T-cell (primary cell): ENCODE results near the gene PRRG1. TPM values are rescaled to one million over a fixed set of nuclear protein-coding genes. Genes with fewer than 3 reads are reported as not detected.

Experiments used
- ATAC-seq, 4 experiments: fragments of 200-7000 bp in 3 of 4; fragments of 150-1000 bp in 1 of 4; cut with Tn5 transposase; replicated peaks in 1 of 4; 1 replicate in 3 of 4; 2 replicates in 1 of 4; pipeline ENCODE4 v1.10.0; 2021; ENCODE audit warnings: moderate library complexity in 3 of 4, mild to moderate bottlenecking in 2 of 4, moderate number of reproducible peaks in 1 of 4
- CTCF ChIA-PET, 2 donors: fragments of 300-600 bp; sonication (Branson Sonifier 250); formaldehyde crosslinking; loops; one replicate each; lab custom pipeline; 2022; ENCODE audit warnings: antibody characterized with exemption in 2 of 2; lab: Charles Lee
- POLR2A ChIA-PET, 2 donors: fragments of 300-600 bp; sonication (Branson Sonifier 250); formaldehyde crosslinking; loops; one replicate each; lab custom pipeline; 2022; ENCODE audit warnings: antibody characterized with exemption in 2 of 2; lab: Charles Lee
- DNase-seq, 35 experiments: peaks; one replicate each; pipeline versions ENCODE4 v3.0.0 to v3.0.0-alpha.2; 2013 to 2023
- H3K27ac ChIP-seq: one replicate; pipeline ENCODE4 v1.5.1; 2013; ENCODE audit warnings: low read length
- H3K27me3 ChIP-seq, 2 experiments: replicated peaks in 1 of 2; 1 replicate in 1 of 2; 2 replicates in 1 of 2; pipeline versions ENCODE4 v1.6.1 to v1.7.0; 2013; ENCODE audit warnings: low read length in 1 of 2, mixed read lengths in 1 of 2; ENCODE audit not compliant: control insufficient read depth in 2 of 2, insufficient read depth in 2 of 2; ENCODE audit errors: extremely low read depth in 1 of 2
- H3K36me3 ChIP-seq, 2 donors: 1 replicate in 1 of 2; 2 replicates in 1 of 2; pipeline versions ENCODE4 v1.6.1 to v1.7.0; 2013; ENCODE audit warnings: low read length in 1 of 2; ENCODE audit not compliant: control insufficient read depth in 2 of 2, insufficient read depth in 1 of 2; ENCODE audit errors: extremely low read depth in 1 of 2
- H3K4me1 ChIP-seq, 2 experiments: 1 replicate in 1 of 2; 2 replicates in 1 of 2; pipeline versions ENCODE4 v1.6.1 to v1.7.0; 2013; ENCODE audit warnings: low read length in 2 of 2, mixed read lengths in 1 of 2; ENCODE audit not compliant: insufficient read depth in 2 of 2, control insufficient read depth in 1 of 2; ENCODE audit errors: extremely low read depth in 1 of 2
- H3K4me3 ChIP-seq, 2 donors: 1 replicate in 1 of 2; 2 replicates in 1 of 2; pipeline versions ENCODE4 v1.5.1 to v1.7.0; 2013; ENCODE audit warnings: mild to moderate bottlenecking in 2 of 2, low read length in 1 of 2, moderate library complexity in 1 of 2; ENCODE audit not compliant: control insufficient read depth in 1 of 2; ENCODE audit errors: extremely low read depth in 1 of 2
- H3K9me3 ChIP-seq: 2 replicates; pipeline ENCODE4 v1.7.0; 2013
- H3K27ac Mint-ChIP-seq, 2 donors: one replicate each; pipeline ENCODE4 v1.8.0; 2020 to 2021; ENCODE audit warnings: mild to moderate bottlenecking in 2 of 2, mixed read lengths in 2 of 2
- H3K27me3 Mint-ChIP-seq, 2 donors: one replicate each; pipeline ENCODE4 v1.8.0; 2021 to 2022; ENCODE audit warnings: mixed read lengths in 2 of 2
- H3K36me3 Mint-ChIP-seq: one replicate; pipeline ENCODE4 v1.8.0; 2021; ENCODE audit warnings: mixed read lengths
- H3K4me1 Mint-ChIP-seq, 3 donors: one replicate each; pipeline ENCODE4 v1.8.0; 2020 to 2022; ENCODE audit warnings: mixed read lengths in 3 of 3, mild to moderate bottlenecking in 1 of 3
- H3K4me3 Mint-ChIP-seq, 3 donors: one replicate each; pipeline ENCODE4 v1.8.0; 2020 to 2022; ENCODE audit warnings: mild to moderate bottlenecking in 3 of 3, mixed read lengths in 3 of 3, moderate library complexity in 3 of 3
- H3K9me3 Mint-ChIP-seq, 3 donors: one replicate each; pipeline ENCODE4 v1.8.0; 2020 to 2022; ENCODE audit warnings: mixed read lengths in 3 of 3
- WGBS: methylation state at CpG from one replicate; pipeline ENCODE4 v1.1.5; 2013; ENCODE audit warnings: missing lambda C conversion rate; ENCODE audit not compliant: insufficient coverage; 5-methylcytosine and 5-hydroxymethylcytosine counted together
- total RNA-seq, 35 experiments: library from RNA in 6 of 35; stranded (reverse) in 6 of 35; fragments of 120-200 nt in 1 of 35; gene quantifications; one replicate each; pipeline versions ENCODE4 v1.2.1 to v1.2.4 and lab custom pipeline; 2013 to 2026

PRRG1 gene
- total RNA-seq, 5 donors from 2014 or later (not counting 1 experiment from before 2014, with no cell fraction given), result 0.12 to 0.16 TPM; not detected in 3

DNA sequence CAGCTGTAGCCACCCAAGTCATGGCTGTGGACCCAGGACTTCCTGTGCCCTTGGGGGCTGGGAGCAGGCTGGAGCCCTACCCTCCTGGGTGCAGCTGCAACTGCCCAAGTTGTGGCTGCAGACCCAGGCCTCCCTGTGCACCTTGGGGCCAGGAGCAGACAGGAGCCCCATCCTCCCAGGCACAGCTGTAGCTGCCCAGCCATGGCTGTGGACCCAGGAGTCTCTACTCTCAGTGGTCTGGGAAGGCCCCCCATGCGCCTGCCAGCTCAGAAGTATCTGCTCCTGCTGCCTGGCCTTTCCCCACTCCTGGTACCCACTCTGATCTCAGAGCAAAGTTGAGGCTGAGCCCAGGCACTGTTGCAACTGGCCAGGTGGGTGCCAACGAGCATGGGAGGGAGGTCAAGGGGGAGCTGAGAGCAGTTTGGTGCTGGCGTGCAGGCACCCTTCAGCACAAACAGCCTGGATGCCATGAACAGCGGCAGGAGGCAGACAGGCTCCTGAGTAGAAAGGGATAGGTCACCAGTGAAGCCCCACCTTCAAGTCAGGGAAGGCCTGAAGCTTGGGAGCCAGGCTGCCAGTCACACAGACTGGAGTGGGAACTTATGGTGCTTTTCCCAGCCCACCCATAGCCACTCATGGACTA, 21.5 kb downstream of the PRRG1 start:
- no peak for DNase-seq
- no peaks in the 10 kb centered on the region for H3K9me3 ChIP-seq
- no peak overlapping the region for H3K4me3 ChIP-seq
- no peaks in the 10 kb centered on the region for H3K4me1 ChIP-seq
- no peaks in the 10 kb centered on the region for H3K9me3 Mint-ChIP-seq
- H3K36me3 Mint-ChIP-seq, result no peaks in the 10 kb centered on the region
- H3K27ac ChIP-seq, result no peak overlapping the region
- H3K27me3 ChIP-seq, result peaks cover 0 to 3% of the 10 kb centered on the region in 2 experiments
- WGBS, result 100% methylated on average over 1 of the region's 4 CpGs
- H3K27ac Mint-ChIP-seq, result no peak overlapping the region
- ChIA-PET CTCF (no interaction called here), POLR2A (no interaction called here)
- no peaks in the 10 kb centered on the region for H3K36me3 ChIP-seq
- ATAC-seq, result no peak
- no peak overlapping the region for H3K4me3 Mint-ChIP-seq
- H3K27me3 Mint-ChIP-seq, result peaks cover 0 to under 1% of the 10 kb centered on the region in 2 donors
- H3K4me1 Mint-ChIP-seq, result no peaks in the 10 kb centered on the region

DNA sequence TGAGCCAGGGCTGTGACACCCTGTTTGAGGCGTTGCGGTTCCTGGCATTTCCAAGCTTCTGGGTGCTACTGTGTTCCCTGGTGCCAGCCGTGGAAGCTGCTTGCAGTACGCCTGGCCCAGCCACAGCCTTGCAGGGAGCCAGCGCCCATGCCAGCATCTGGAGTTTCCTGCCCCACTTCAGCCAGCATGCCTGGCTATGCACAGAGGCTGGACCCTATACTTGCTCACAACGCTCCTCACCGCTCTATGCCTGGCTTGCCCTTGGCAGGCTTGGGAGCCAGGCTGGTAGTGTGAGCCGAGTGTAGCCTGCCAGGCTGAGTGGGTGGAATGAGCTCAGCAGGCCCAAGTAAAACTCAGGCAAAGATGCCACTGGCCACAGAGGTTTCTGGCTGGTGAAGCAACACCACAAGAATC, 22.4 kb downstream of the PRRG1 start:
- H3K4me3 ChIP-seq, result no peak overlapping the region
- H3K4me3 Mint-ChIP-seq, result no peak overlapping the region
- 89% methylated on average over 6 of the region's 8 CpGs for WGBS
- ChIA-PET POLR2A (no interaction called here), CTCF (no interaction called here)
- no peaks in the 10 kb centered on the region for H3K4me1 ChIP-seq
- H3K9me3 Mint-ChIP-seq, result no peaks in the 10 kb centered on the region
- no peaks in the 10 kb centered on the region for H3K9me3 ChIP-seq
- H3K27ac ChIP-seq, result no peak overlapping the region
- peaks cover 0 to 3% of the 10 kb centered on the region in 2 experiments for H3K27me3 ChIP-seq
- H3K36me3 ChIP-seq, result no peaks in the 10 kb centered on the region
- no peaks in the 10 kb centered on the region for H3K36me3 Mint-ChIP-seq
- no peak for ATAC-seq
- H3K4me1 Mint-ChIP-seq, result no peaks in the 10 kb centered on the region
- H3K27me3 Mint-ChIP-seq, result peaks cover 0 to 4% of the 10 kb centered on the region in 2 donors
- H3K27ac Mint-ChIP-seq, result no peak overlapping the region
- no peak for DNase-seq

DNA sequence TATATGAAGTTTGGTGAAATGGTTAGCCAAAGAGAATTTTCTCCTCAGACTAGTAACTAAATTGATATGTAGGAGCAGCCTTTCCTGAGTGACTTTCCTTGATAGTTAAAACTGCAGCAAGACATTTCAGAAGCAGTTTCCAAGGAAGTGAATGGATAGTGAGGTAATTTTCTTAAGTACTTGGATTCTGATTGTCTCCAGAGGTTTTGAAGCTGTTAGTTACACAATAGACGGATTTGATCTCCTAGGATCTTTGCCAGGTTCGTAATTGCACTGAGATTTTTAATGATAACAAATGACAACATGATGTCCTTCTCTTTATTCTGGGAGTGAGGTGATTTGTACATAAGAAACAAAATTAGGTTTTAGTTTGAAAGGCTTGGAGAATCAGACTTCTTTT, 29.2 kb downstream of the PRRG1 start:
- H3K27ac ChIP-seq, result no peak overlapping the region
- CTCF ChIA-PET, result no interaction called here
- DNase-seq (no peak), ATAC-seq (no peak)
- peaks cover 0 to 14% of the 10 kb centered on the region in 2 donors for H3K27me3 Mint-ChIP-seq
- H3K4me3 Mint-ChIP-seq, result no peak overlapping the region
- H3K36me3 ChIP-seq, result no peaks in the 10 kb centered on the region
- no peaks in the 10 kb centered on the region for H3K9me3 ChIP-seq
- no CpG with 5 or more reads among the region's 2 CpGs for WGBS
- POLR2A ChIA-PET, result no interaction called here
- H3K4me1 ChIP-seq, result no peaks in the 10 kb centered on the region
- H3K27ac Mint-ChIP-seq, result no peak overlapping the region
- H3K4me1 Mint-ChIP-seq, result no peaks in the 10 kb centered on the region
- H3K27me3 ChIP-seq, result no peaks in the 10 kb centered on the region
- no peak overlapping the region for H3K4me3 ChIP-seq
- peaks cover 0 to 2% (median 0%) of the 10 kb centered on the region in 3 donors for H3K9me3 Mint-ChIP-seq
- H3K36me3 Mint-ChIP-seq, result no peaks in the 10 kb centered on the region

DNA sequence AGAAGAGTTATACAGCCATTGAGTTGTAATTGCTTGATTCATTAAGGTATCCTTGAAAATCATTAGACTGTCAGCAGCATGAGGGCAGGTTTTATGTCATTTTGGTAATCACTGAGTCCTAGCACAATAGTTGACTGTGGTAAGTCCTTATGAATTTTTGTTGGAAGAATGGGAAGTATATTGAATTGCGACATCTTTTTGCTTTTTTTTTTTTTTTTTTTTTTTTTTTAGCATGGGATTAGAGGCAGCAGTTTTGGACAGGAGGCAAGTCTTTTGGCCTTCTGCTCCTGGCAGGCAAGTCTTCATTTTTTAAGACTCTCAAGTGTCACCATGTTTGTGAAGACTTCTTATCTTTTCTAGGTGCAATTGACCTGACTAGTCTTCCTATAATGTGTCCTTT, 29.7 kb downstream of the PRRG1 start:
- Histone ChIP-seq H3K9me3 (no peaks in the 10 kb centered on the region), H3K27ac (no peak overlapping the region), H3K36me3 (no peaks in the 10 kb centered on the region), H3K4me1 (no peaks in the 10 kb centered on the region), H3K27me3 (no peaks in the 10 kb centered on the region), H3K4me3 (no peak overlapping the region)
- Mint-ChIP-seq H3K27ac (no peak overlapping the region), H3K27me3 (peaks cover 0 to 14% of the 10 kb centered on the region in 2 donors), H3K9me3 (peaks cover 0 to 2% (median 0%) of the 10 kb centered on the region in 3 donors), H3K4me3 (no peak overlapping the region), H3K4me1 (no peaks in the 10 kb centered on the region), H3K36me3 (no peaks in the 10 kb centered on the region)
- DNase-seq (no peak), ATAC-seq (no peak)
- no CpG with 5 or more reads among the region's 1 CpG for WGBS
- ChIA-PET CTCF (no interaction called here), POLR2A (no interaction called here)

DNA sequence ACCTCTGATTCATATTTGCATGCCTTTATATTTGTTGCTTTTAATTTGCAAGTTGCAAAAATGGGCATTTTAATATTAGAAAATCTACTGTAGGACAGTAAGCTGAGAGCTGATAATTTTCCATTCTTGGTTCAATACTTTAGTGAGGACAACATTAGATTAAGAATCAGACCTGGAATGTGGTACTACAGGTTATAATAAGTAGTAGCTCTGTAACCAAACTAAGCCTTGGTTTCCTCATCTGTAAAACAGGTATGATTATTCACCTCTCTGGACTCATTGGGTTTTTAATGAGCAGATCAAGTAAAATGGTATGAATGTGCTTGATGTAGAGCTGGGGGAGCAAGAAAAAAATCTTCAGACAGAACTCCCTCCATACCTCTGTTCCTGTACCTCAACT, 31.1 kb downstream of the PRRG1 start:
- H3K4me3 ChIP-seq, result no peak overlapping the region
- H3K27me3 ChIP-seq, result no peaks in the 10 kb centered on the region
- peaks cover 0 to 2% (median 0%) of the 10 kb centered on the region in 3 donors for H3K9me3 Mint-ChIP-seq
- no peak overlapping the region for H3K4me3 Mint-ChIP-seq
- H3K27ac Mint-ChIP-seq, result no peak overlapping the region
- CTCF ChIA-PET, result no interaction called here
- H3K36me3 Mint-ChIP-seq, result no peaks in the 10 kb centered on the region
- H3K9me3 ChIP-seq, result no peaks in the 10 kb centered on the region
- no peak overlapping the region for H3K27ac ChIP-seq
- H3K27me3 Mint-ChIP-seq, result peaks cover 0 to 14% of the 10 kb centered on the region in 2 donors
- H3K4me1 Mint-ChIP-seq, result no peaks in the 10 kb centered on the region
- ATAC-seq (no peak), DNase-seq (no peak)
- no peaks in the 10 kb centered on the region for H3K36me3 ChIP-seq
- POLR2A ChIA-PET, result no interaction called here
- no peaks in the 10 kb centered on the region for H3K4me1 ChIP-seq

DNA sequence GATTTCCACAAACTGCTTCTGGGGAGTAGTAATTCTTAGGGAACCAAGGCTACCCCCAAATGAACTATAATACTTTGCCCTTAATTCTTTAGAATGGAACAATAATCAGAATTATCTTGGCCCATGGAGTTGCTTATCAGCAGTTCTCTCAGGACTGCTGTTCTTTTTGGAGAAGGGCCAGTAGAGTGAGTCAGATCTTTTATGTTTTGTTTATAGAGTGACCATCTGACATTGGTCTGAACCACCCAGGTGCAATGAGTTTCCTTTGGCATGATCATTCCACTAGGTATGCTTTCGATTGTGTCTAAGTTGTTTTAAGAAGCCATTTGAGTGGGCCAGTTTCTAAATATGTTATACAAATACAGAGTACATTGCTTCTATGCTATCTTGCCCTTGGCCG, 31.8 kb downstream of the PRRG1 start:
- POLR2A ChIA-PET, result no interaction called here
- no peak overlapping the region for H3K4me3 ChIP-seq
- H3K27ac ChIP-seq, result no peak overlapping the region
- no peaks in the 10 kb centered on the region for H3K4me1 ChIP-seq
- no peaks in the 10 kb centered on the region for H3K27me3 ChIP-seq
- Mint-ChIP-seq H3K4me1 (no peaks in the 10 kb centered on the region), H3K27me3 (peaks cover 0 to 11% of the 10 kb centered on the region in 2 donors), H3K9me3 (peaks cover 0 to 2% (median 0%) of the 10 kb centered on the region in 3 donors), H3K36me3 (no peaks in the 10 kb centered on the region), H3K4me3 (no peak overlapping the region), H3K27ac (no peak overlapping the region)
- ATAC-seq (no peak), DNase-seq (no peak)
- H3K9me3 ChIP-seq, result no peaks in the 10 kb centered on the region
- WGBS, result no CpG with 5 or more reads among the region's 2 CpGs
- no peaks in the 10 kb centered on the region for H3K36me3 ChIP-seq
- CTCF ChIA-PET, result no interaction called here

DNA sequence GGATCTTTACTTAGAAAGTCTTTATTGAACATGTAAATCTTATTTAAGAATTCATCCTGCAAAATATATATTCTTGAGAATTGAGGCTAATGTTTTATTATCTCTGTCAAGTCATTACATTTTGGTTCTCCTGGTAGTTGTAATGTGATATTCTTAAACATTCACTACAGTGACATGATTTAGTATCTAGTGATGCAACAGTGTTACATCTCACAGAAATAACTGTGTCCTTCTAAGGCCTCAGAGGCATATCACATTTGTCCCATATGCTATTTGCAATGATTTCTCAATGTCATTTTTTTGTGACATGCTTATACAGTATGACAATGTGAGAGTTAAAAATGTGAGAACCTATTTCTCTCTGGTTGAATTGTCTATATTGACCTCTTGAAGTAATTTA, 34.1 kb downstream of the PRRG1 start:
- Mint-ChIP-seq H3K27ac (no peak overlapping the region), H3K4me3 (no peak overlapping the region)
- POLR2A ChIA-PET, result no interaction called here

More for the DNA sequence above, 34.1 kb downstream of the PRRG1 start:
- Mint-ChIP-seq H3K27me3 (peaks cover 0 to 13% of the 10 kb centered on the region in 2 donors), H3K4me1 (no peaks in the 10 kb centered on the region), H3K36me3 (no peaks in the 10 kb centered on the region), H3K9me3 (peaks cover 0 to 2% (median 0%) of the 10 kb centered on the region in 3 donors)
- DNase-seq (no peak), ATAC-seq (no peak)
- Histone ChIP-seq H3K9me3 (no peaks in the 10 kb centered on the region), H3K4me1 (no peaks in the 10 kb centered on the region), H3K4me3 (no peak overlapping the region), H3K27me3 (no peaks in the 10 kb centered on the region), H3K27ac (no peak overlapping the region), H3K36me3 (no peaks in the 10 kb centered on the region)
- CTCF ChIA-PET, result no interaction called here
